ENCODE measurements around the gene ARHGAP8.
"Not testable (repeated sequence)": the region's sequence is repeated elsewhere in the genome, so short reads cannot be mapped to it uniquely, and the experiment has no call there.

The ARHGAP8 gene

GRCh38 chr22:44776605-44777363 is 24.4 kb downstream of the ARHGAP8 start:
- DNase-seq = no peak

DNA sequence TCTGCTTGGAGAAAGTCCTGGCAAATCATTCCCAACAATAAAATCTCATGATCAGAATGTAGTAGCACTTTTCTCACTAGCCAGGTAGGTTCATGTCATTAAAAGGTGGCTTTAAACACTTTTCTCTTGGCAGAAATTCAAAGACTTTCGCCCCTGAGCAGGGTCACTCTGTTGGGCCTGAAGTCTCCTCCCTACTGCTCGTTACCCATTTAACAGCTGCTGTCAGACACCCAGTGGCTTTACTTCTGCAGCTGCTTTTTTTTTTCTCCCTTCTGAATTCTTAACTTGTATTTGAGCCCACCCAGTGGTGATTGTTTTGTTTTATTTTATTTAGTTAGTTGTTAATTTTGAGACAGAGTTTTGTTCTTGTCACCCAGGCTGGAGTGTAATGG is 25.0 kb downstream of the ARHGAP8 start:
- DNase-seq = no peak

DNA sequence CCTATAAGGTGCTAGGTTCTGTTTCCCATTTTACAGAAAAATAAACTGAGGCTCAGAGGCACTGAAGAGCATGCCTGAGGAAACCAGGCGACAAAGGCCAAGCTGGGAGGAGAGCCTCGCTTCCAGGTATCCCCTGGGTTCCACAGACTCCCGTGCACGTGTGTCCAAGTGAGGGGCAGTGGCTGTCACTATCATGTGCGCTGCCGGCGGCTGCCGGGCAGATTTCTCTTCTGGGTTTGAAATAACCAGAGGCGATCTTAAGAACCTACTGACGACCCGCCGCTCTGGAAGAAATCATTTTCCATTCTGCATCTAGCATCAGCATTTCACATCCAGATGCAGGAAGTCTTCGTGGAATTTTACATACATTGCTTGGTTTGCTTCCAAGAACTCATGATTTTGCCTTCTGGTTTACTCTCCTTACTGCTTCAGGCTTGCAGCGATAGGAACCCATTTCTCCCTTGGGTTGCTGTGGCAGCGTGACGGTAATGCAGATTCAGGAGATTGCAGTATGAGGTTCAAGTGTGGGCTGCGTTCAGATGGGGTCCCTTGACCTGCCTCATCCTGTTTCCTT is 28.6 kb downstream of the ARHGAP8 start:
- DNase-seq = no peak

- no peak for DNase-seq
Observed at GRCh38 chr22:44782363-44782963, 30.1 kb downstream of the ARHGAP8 start.

DNA sequence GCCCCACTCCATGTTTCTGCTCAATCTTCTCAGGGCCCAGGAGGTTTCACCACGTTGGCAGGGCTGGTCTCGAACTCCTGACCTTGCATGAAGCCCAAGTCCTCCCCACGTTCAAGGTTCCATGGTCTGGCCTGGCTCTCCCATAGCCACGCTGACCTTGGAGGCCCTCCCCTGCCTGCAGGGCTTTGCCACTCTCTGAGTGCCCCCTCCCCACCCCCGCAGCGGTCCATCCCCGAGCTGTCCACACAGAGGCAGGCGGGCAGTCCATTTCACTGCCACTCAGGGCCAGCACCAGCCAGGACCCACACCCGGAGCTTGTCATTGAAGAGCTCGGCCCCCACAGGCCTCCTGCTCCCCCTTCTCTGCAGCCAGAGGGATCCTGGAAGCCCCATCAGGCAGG is 30.7 kb downstream of the ARHGAP8 start:
- no peak for DNase-seq

DNA sequence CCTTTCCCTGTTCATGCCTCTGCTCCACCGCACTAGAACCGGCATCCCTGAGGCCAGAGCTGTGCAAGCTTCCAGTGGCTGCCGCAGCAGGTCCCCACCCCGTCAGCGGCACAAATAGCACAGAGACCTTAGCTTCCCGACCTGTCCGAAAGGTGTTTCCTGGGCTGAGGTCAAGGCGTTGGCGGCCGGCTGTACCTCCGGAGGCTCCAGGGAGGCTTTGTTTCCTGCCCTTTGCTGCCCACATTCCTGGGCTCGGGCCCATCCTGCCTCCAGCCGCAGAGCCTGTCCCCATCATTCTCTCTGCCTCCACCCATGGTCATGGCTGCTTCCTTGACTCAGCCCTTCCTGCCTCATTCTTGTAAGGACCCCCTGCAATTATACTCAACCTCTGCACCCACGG is 31.2 kb downstream of the ARHGAP8 start:
- no peak for DNase-seq

GRCh38 chr22:44786136-44786535 is 33.8 kb downstream of the ARHGAP8 start:
- DNase-seq = no peak

GRCh38 chr22:44786610-44787009 is 34.2 kb downstream of the ARHGAP8 start:
- DNase-seq = no peak

- DNase-seq = no peak
Observed at GRCh38 chr22:44787832-44788231, 35.5 kb downstream of the ARHGAP8 start.

DNA sequence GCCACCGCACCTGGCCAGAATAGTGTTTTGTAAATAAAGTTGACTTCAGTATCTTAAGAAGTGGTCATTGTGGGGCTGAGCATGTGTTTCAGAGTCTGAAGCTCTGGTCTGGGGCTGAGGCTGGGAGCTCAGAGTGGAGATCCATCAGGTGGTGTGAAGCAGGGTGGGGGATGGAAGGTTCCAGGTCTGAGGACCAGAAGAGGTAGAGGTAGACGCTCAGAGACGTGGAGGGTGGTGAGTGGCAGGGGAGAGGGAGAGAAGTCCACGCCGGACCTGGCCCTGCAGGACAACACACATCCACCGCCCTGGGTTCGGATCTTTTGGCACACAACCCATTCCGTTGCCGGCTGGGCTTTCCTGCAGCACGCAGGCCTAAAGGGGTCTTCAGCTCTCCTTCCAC is 40.7 kb downstream of the ARHGAP8 start:
- DNase-seq = no peak

- no peak for DNase-seq
Observed at GRCh38 chr22:44793506-44794172, 41.3 kb downstream of the ARHGAP8 start.

- no peak for DNase-seq
Observed at GRCh38 chr22:44795701-44796630, 43.6 kb downstream of the ARHGAP8 start.

DNA sequence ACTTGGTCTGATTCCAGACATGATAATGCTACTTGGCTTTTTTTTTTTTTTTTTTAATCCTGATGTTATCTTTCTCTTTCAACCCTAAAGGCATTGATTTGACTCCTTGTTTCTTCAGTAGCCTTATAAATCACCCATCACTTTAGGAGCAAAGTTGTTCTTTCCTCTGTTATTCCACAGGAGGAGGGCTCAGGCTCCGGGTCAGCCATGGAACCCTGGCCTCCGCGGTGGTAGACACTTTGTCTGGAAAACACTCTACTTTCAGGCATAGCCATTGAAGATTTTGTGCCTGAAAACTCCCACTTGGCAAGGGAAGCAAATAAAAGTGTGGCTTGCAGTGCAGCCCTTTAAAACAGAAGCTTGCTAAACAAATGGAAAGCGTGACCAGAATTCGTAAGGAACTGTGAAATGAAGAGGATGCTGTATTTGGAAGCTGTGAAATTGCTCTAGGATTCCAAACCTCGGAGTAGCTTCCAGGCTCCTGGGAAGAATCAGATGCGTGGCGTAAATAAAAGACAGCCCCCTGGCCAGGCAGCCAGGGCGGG is 44.9 kb downstream of the ARHGAP8 start:
- DNase-seq = no peak

DNA sequence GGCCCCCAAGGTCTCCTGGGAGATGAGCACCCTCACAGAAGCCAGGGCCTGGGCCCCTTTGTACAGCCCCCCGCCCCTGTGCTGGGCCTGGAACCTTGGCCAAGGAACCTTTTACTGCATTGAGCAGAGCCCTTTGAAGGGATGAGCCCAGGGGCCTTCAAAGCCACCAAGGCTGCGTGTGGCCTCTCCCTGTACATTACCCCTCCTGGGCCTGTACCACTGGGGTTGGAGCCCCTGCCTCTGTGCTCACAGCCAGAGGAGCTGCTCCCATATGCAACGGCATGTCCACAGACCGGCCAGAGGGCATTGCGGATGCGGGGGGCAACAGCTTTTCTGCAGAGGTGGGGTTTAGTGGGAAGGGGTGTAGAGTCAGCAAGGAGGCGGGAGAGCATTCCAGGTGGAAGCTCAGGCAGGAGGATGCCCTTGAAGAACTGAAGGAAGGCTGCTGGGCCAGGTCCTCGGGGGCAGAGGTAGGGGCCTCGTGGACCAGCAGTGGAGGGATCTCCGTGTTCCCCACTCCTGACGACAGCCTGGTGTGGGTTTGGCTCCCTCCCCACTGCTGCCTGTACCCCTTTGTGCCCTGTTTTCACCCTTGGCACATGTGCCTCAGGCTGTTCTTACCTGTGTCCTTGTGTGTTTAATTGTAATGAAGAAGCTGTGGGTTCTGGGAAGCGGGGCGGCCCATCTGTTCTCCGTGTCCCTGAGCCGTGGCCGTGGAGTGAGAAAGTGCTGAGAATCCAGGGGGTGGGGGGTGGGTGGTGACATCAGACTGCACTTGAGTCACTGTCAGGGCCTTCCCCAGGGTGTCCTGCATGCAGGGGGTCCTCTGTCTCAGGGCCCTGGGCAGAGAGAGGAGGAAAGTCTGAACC is 46.9 kb downstream of the ARHGAP8 start:
- no peak for DNase-seq

GRCh38 chr22:44799946-44800634 is 47.7 kb downstream of the ARHGAP8 start:
- not testable (repeated sequence) for DNase-seq

- no peak for DNase-seq
Observed at GRCh38 chr22:44801476-44801875, 49.1 kb downstream of the ARHGAP8 start.

- DNase-seq = no peak
Observed at GRCh38 chr22:44802071-44802700, 49.8 kb downstream of the ARHGAP8 start.

GRCh38 chr22:44802956-44803355 is 50.6 kb downstream of the ARHGAP8 start:
- no peak for DNase-seq

- no peak for DNase-seq
Observed at GRCh38 chr22:44804327-44804726, 52.0 kb downstream of the ARHGAP8 start.

DNA sequence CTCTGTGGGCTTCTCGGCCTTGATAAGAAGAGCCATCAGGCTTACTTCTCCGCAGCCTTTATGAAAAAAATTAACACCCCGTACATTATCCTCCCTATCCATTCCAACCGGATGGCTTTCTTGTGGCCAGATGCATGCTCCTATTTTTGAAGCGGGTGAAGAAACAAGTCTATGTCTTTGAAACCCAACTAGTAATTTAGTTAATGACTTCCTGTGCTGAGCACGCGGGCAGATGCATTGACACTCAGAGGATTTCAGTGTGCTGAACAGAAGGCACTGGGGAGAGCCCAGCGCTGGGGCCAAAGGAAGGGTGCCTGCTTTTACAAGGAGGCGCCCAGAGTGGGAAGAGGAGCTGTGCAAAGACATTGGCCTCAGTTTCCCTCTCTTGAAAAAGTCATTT is 53.3 kb downstream of the ARHGAP8 start:
- DNase-seq = no peak
